Measurements from ENCODE around the gene TMEM214.

DNA sequence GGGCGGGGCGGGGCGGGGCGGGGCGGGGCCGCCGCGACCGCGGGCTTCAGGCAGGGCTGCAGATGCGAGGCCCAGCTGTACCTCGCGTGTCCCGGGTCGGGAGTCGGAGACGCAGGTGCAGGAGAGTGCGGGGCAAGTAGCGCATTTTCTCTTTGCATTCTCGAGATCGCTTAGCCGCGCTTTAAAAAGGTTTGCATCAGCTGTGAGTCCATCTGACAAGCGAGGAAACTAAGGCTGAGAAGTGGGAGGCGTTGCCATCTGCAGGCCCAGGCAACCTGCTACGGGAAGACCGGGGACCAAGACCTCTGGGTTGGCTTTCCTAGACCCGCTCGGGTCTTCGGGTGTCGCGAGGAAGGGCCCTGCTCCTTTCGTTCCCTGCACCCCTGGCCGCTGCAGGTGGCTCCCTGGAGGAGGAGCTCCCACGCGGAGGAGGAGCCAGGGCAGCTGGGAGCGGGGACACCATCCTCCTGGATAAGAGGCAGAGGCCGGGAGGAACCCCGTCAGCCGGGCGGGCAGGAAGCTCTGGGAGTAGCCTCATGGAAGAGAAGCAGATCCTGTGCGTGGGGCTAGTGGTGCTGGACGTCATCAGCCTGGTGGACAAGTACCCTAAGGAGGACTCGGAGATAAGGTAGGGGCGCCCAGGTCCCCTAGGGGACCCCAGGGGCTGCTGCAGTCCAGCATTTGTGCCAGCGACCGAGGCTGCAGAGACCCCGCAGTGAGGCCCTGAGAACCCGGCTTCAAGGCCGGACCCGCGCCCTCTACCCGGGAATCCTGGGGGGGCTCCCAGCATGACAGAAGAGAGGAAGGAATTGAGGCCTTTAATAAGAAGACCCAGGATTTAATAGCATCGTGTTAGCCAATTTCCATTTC, 54.2 kb downstream of the TMEM214 start, which contains the start of gene KHK:
- TF ChIP-seq, protein P1, sequence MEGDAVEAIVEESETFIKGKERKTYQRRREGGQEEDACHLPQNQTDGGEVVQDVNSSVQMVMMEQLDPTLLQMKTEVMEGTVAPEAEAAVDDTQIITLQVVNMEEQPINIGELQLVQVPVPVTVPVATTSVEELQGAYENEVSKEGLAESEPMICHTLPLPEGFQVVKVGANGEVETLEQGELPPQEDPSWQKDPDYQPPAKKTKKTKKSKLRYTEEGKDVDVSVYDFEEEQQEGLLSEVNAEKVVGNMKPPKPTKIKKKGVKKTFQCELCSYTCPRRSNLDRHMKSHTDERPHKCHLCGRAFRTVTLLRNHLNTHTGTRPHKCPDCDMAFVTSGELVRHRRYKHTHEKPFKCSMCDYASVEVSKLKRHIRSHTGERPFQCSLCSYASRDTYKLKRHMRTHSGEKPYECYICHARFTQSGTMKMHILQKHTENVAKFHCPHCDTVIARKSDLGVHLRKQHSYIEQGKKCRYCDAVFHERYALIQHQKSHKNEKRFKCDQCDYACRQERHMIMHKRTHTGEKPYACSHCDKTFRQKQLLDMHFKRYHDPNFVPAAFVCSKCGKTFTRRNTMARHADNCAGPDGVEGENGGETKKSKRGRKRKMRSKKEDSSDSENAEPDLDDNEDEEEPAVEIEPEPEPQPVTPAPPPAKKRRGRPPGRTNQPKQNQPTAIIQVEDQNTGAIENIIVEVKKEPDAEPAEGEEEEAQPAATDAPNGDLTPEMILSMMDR (conservative IDR thresholded peaks at IDR 0.05 in 1 of 2, IDR thresholded peaks at IDR 0.05 in 1 of 2; ENCODE audit: extremely low read depth in 1 of 2, insufficient read depth in 1 of 2, low read depth in 1 of 2, low read length in 2 of 2) = no peak
- TF ChIP-seq EZH2 (IDR thresholded peaks at IDR 0.05; ENCODE audit: borderline replicate concordance, low read length) = no peak
